A549 (cell line): ENCODE data around the gene ZNF219. TPM values are rescaled to one million over a fixed set of nuclear protein-coding genes. Genes with fewer than 3 reads are reported as not detected.
A peak's percentile ranks its signal among the peaks of the same experiment; 100 is the strongest.

Experiments used
- ATAC-seq, 2 experiments: fragments of 200-7000 bp in 1 of 2; fragments of >200 bp in 1 of 2; cut with Nextera tagmentation in 1 of 2; cut with Tn5 transposase in 1 of 2; 3 replicates each; pipeline versions ENCODE4 v1.8.0 to v1.9.1; 2018 to 2020; ENCODE audit warnings: mild to moderate bottlenecking in 1 of 2, moderate library complexity in 1 of 2
- CTCF ChIA-PET: fragments of 300-600 bp; sonication (Branson Sonifier 250); formaldehyde crosslinking; extraction: SDS; loops from one replicate; lab custom pipeline; 2021; ENCODE audit warnings: antibody characterized with exemption, inconsistent platforms; lab: Yijun Ruan, JAX
- POLR2A ChIA-PET: fragments of 350-600 bp; formaldehyde crosslinking; extraction: SDS; loops from one replicate; lab custom pipeline; 2021; ENCODE audit warnings: antibody characterized with exemption, inconsistent platforms; lab: Yijun Ruan, JAX
- DNase-seq, 2 experiments: peaks; one replicate each; pipeline versions ENCODE4 v3.0.0 to v3.0.0-alpha.2; 2011 to 2016; ENCODE audit warnings: low read depth in 1 of 2, low spot score in 1 of 2
- FAIRE-seq: peaks from 2 replicates; lab custom pipeline; 2011; peaks lifted over from hg19 to GRCh38; lab: Jason Lieb, UNC
- H3K27ac ChIP-seq, 2 experiments: fragments of >200 bp; sonication (Bioruptor Twin); formaldehyde crosslinking; 3 replicates each; pipeline ENCODE4 v1.5.1; 2016 to 2017
- H3K4me1 ChIP-seq: fragments of >200 bp; sonication (Bioruptor Twin); formaldehyde crosslinking; 3 replicates; pipeline ENCODE4 v1.6.1; 2016
- H3K4me2 ChIP-seq: fragments of >200 bp; sonication (Bioruptor Twin); formaldehyde crosslinking; 3 replicates; pipeline ENCODE4 v1.6.1; 2016
- H3K4me3 ChIP-seq: fragments of >200 bp; sonication (Bioruptor Twin); formaldehyde crosslinking; 3 replicates; pipeline ENCODE4 v1.5.1; 2016
- H3K9me3 ChIP-seq: fragments of >200 bp; sonication (Bioruptor Twin); formaldehyde crosslinking; 3 replicates; pipeline ENCODE4 v1.6.1; 2016
- ATOH8 ChIP-seq: fragments of 250-450 bp; sonication (Bioruptor Pico); IDR thresholded peaks from 2 replicates; pipeline ENCODE4 v1.5.0; 2020; ENCODE audit warnings: low read depth, mild to moderate bottlenecking, moderate library complexity
- BHLHE40 ChIP-seq: IDR thresholded peaks from 2 replicates; pipeline ENCODE4 v1.6.1; 2012; ENCODE audit warnings: low read depth, low read length, inconsistent platforms
- CBX2 ChIP-seq: fragments of 200-600 bp; sonication (generic); IDR thresholded peaks from 2 replicates; pipeline ENCODE4 v1.6.1; 2016; ENCODE audit warnings: low read depth, mild to moderate bottlenecking, borderline replicate concordance
- CBX8 ChIP-seq: fragments of 200-600 bp; sonication (generic); IDR thresholded peaks from 2 replicates; pipeline ENCODE4 v1.6.1; 2016
- CEBPB ChIP-seq, 2 experiments: fragments of >200 bp in 1 of 2; sonication (Bioruptor Twin) in 1 of 2; formaldehyde crosslinking in 1 of 2; IDR thresholded peaks; 2 replicates each; pipeline ENCODE4 v1.6.1; 2012 to 2016
- CTCF ChIP-seq: fragments of >200 bp; sonication (Bioruptor Twin); formaldehyde crosslinking; IDR thresholded peaks from 3 replicates; pipeline ENCODE4 v1.5.1; 2016
- E2F6 ChIP-seq: IDR thresholded peaks from 2 replicates; pipeline ENCODE4 v1.6.1; 2012; ENCODE audit warnings: low read depth, borderline replicate concordance
- EHMT2 ChIP-seq: fragments of 200-600 bp; sonication (generic); IDR thresholded peaks from 2 replicates; pipeline ENCODE4 v1.6.1; 2016; ENCODE audit warnings: antibody characterized with exemption, low read depth, mild to moderate bottlenecking, moderate library complexity
- EP300 ChIP-seq, 2 experiments: fragments of >200 bp; sonication (Bioruptor Twin); formaldehyde crosslinking; IDR thresholded peaks; 2 replicates in 1 of 2; 3 replicates in 1 of 2; pipeline ENCODE4 v1.6.1; 2016 to 2017
- ESRRA ChIP-seq: fragments of 150-350 bp; IDR thresholded peaks from 2 replicates; pipeline ENCODE4 v1.6.1; 2014; ENCODE audit warnings: mild to moderate bottlenecking, low read length, borderline replicate concordance
- GATA3 ChIP-seq: IDR thresholded peaks from 2 replicates; pipeline ENCODE4 v1.6.1; 2012; ENCODE audit warnings: borderline replicate concordance
- HEYL ChIP-seq: fragments of 250-450 bp; sonication (Bioruptor Pico); IDR thresholded peaks from 2 replicates; pipeline ENCODE4 v1.8.0; 2021; ENCODE audit warnings: mild to moderate bottlenecking, moderate library complexity
- HOXB13 ChIP-seq: fragments of 250-450 bp; sonication (Bioruptor Pico); IDR thresholded peaks from 2 replicates; pipeline ENCODE4 v1.5.0; 2020; ENCODE audit warnings: low read depth, mild to moderate bottlenecking, moderate library complexity
- JUN ChIP-seq, 2 experiments: fragments of >200 bp; sonication (Bioruptor Twin); formaldehyde crosslinking; IDR thresholded peaks; 2 replicates in 1 of 2; 3 replicates in 1 of 2; pipeline ENCODE4 v1.6.1; 2016 to 2017
- JUNB ChIP-seq: fragments of >200 bp; sonication (Bioruptor Twin); formaldehyde crosslinking; IDR thresholded peaks from 2 replicates; pipeline ENCODE4 v1.6.1; 2016
- KDM1A ChIP-seq: fragments of 200-600 bp; sonication (generic); IDR thresholded peaks from 2 replicates; pipeline ENCODE4 v1.6.1; 2016; ENCODE audit warnings: low read depth, mild to moderate bottlenecking
- MAFK ChIP-seq: fragments of 450-650 bp; IDR thresholded peaks from 2 replicates; pipeline ENCODE4 v1.6.1; 2014; ENCODE audit not compliant: partially characterized antibody
- MYC ChIP-seq: IDR thresholded peaks from 2 replicates; pipeline ENCODE4 v1.6.1; 2012; ENCODE audit warnings: mild to moderate bottlenecking, inconsistent platforms, low read length, improper control_type of control experiment, borderline replicate concordance
- NFE2L2 ChIP-seq: fragments of 150-350 bp; conservative IDR thresholded peaks from 2 replicates; pipeline ENCODE4 v1.6.1; 2014; ENCODE audit warnings: low read length
- NPAS2 ChIP-seq: fragments of 250-450 bp; sonication (Bioruptor Pico); IDR thresholded peaks from 2 replicates; pipeline ENCODE4 v1.8.0; 2022; ENCODE audit warnings: mild to moderate bottlenecking, moderate library complexity, borderline replicate concordance
- POLR2A ChIP-seq: IDR thresholded peaks from 2 replicates; pipeline ENCODE4 v1.6.1; 2012; ENCODE audit warnings: mild to moderate bottlenecking, low read length
- POLR2AphosphoS2 ChIP-seq: conservative IDR thresholded peaks from 2 replicates; pipeline ENCODE4 v1.6.1; 2012; ENCODE audit warnings: low read length, improper control_type of control experiment, inconsistent platforms
- RARB ChIP-seq: fragments of 250-450 bp; sonication (Bioruptor Pico); IDR thresholded peaks from 2 replicates; pipeline ENCODE4 v1.8.0; 2021; ENCODE audit warnings: mild to moderate bottlenecking, moderate library complexity
- RFX5 ChIP-seq: fragments of 450-650 bp; IDR thresholded peaks from 2 replicates; pipeline ENCODE4 v1.7.1; 2014; ENCODE audit warnings: antibody characterized with exemption, mild to moderate bottlenecking, moderate library complexity
- SMC3 ChIP-seq: fragments of >200 bp; sonication (Bioruptor Twin); formaldehyde crosslinking; IDR thresholded peaks from 3 replicates; pipeline ENCODE4 v1.6.1; 2018; ENCODE audit warnings: inconsistent platforms
- SREBF2 ChIP-seq: fragments of 450-650 bp; IDR thresholded peaks from 2 replicates; pipeline ENCODE4 v1.6.1; 2014; ENCODE audit warnings: mild to moderate bottlenecking, moderate library complexity
- ZFP36 ChIP-seq: fragments of 450-650 bp; IDR thresholded peaks from 2 replicates; pipeline ENCODE4 v1.6.1; 2014; ENCODE audit warnings: borderline replicate concordance; ENCODE audit not compliant: partially characterized antibody
- ZNF302 ChIP-seq: fragments of 250-450 bp; sonication (Bioruptor Pico); IDR thresholded peaks from 2 replicates; pipeline ENCODE4 v1.9.0; 2021; ENCODE audit warnings: inconsistent platforms, mild to moderate bottlenecking, moderate library complexity
- ZSCAN20 ChIP-seq: fragments of 250-450 bp; sonication (Bioruptor Pico); IDR thresholded peaks from 2 replicates; pipeline ENCODE4 v1.8.0; 2022; ENCODE audit warnings: mild to moderate bottlenecking, moderate library complexity
- WGBS: methylation state at CpG from one replicate; pipeline ENCODE4 v1.1.6; 2017; ENCODE audit errors: missing lambda C conversion rate; 5-methylcytosine and 5-hydroxymethylcytosine counted together
- polyA minus RNA-seq: library from RNA; depleted of rRNA, polyadenylated mRNA; stranded (reverse); fragments of >200 nt; gene quantifications from 2 replicates; pipeline ENCODE4 v1.2.3, GENCODE V29; 2011; rRNA and poly(A)+ RNA removed
- polyA plus RNA-seq, 4 experiments: library from polyadenylated mRNA; depleted of rRNA in 3 of 4; stranded (reverse); fragments of >200 nt; fragmentation: RNase III in 1 of 4; extraction: RNeasy Plus Mini Kit Qiagen cat#74134 plus additional on column Dnase treatment in 1 of 4; gene quantifications; 2 replicates in 3 of 4; 3 replicates in 1 of 4; pipeline ENCODE4 v1.2.3, GENCODE V29; 2011 to 2017
- TF ChIP-seq, protein P1 (sequence below): IDR thresholded peaks from 2 replicates; pipeline ENCODE4 v1.6.1; 2012
- TF ChIP-seq, protein P2 (sequence below): fragments of 250-450 bp; sonication (Bioruptor Pico); IDR thresholded peaks from 2 replicates; pipeline ENCODE4 v1.5.0; 2021; ENCODE audit warnings: mild to moderate bottlenecking, moderate library complexity, borderline replicate concordance
- TF ChIP-seq, protein P3 (sequence below): fragments of 450-650 bp; IDR thresholded peaks from 2 replicates; pipeline ENCODE4 v1.6.1; 2014; ENCODE audit warnings: antibody characterized with exemption

ZNF219 gene
- polyA plus RNA-seq (2011; rRNA removed) (17.3 and 18.5 TPM in 2 replicates), polyA plus RNA-seq (2017; fragmentation: RNase III; extraction: RNeasy Plus Mini Kit Qiagen cat#74134 plus additional on column Dnase treatment) (21.5 to 31.0 TPM (median 29.8 TPM) in 3 replicates), polyA minus RNA-seq (14.0 and 17.0 TPM in 2 replicates)
- polyA plus RNA-seq (2012; cell fraction: cytosol; rRNA removed), result 27.7 and 44.4 TPM in 2 replicates
- 69.3 and 96.5 TPM in 2 replicates for polyA plus RNA-seq (2012; cell fraction: nucleus; rRNA removed)

DNA sequence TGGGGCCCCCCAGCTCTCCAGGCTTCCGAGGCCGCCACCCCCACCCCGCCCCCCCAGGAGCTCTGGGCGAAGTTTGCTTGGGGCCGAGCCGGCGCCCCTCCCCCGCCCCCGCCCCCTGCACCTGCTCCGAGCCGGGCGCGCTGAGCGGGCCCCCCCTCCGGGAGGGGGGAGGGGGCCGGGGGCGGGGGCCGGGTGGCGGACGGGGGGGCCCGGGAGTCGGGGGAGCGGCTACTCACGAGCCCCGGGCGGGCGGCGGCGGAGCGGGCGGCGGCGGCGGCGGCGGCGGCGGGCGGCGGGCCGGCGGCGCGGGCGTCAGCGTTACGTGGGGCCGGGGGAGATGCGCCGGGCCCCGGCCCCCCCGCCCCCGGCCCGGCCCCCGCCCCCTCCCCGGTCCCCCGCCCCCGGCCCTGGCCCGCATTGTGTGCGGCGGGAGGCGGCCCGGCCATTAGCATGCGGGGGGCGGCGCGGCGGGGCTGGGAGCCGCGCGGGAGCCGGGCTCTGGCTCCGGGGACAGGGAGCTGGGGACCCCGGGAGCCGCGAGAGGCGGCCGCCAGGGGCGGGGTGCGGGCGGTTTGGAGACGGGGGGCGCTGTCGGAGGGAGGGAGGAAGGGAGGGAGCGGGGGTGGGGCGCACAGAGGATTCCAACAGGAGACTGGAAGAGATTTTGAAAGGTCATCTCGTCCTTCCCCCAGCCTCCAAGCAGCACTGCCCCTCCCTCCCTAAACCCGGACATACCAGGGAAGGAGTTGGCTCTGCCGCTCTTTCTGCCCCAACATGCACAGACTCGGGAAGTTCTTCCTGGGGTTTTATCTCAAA lies at the start of gene ZNF219:
Gene ZNF219 (minus strand): TSS at position 580 of the 816 bp plus-strand sequence. CDS start 5,064 bp downstream, outside the sequence.
- WGBS, result 0% methylated on average over 4 of the region's 90 CpGs
- Histone ChIP-seq H3K4me3 (peak within 1 kb of the TSS; percentile 62), H3K27ac (peak within 1 kb of the TSS; percentile 83 to 99), H3K9me3 (no peaks in the 10 kb centered on the region), H3K4me2 (peak within 1 kb of the TSS; percentile 94), H3K4me1 (peaks cover 70% of the 10 kb centered on the region)
- ChIA-PET CTCF (interaction anchor here (1.5 to 13.7 kb wide), 4 partner anchors 10 to 84 kb away, joined by 7 to 369 read pairs (median 203); partner anchors contain the start of gene ARHGEF40), POLR2A (interaction anchor here (0.6 to 2.8 kb wide), 2 partner anchors 27 to 30 kb away, joined by 4 to 9 read pairs; no protein-coding TSS in a partner anchor)
- peak; percentile 47 to 49 for ATAC-seq
- TF ChIP-seq JUNB, result no peak
- TF ChIP-seq RFX5, result no peak
- TF ChIP-seq BHLHE40, result no peak
- no peak for TF ChIP-seq SMC3
- TF ChIP-seq CEBPB (IDR thresholded peaks at IDR 0.05), result no peak
- TF ChIP-seq E2F6, result no peak
- TF ChIP-seq KDM1A, result no peak
- TF ChIP-seq MYC, result no peak
- TF ChIP-seq JUN (IDR thresholded peaks at IDR 0.05), result peak; percentile 33 to 58; a peak in 1 of 5 replicates
- TF ChIP-seq ATOH8 (CRISPR knock-in tag), result no peak
- no peak for TF ChIP-seq CBX8
- no peak for TF ChIP-seq NPAS2 (CRISPR knock-in tag)
- no peak for TF ChIP-seq HOXB13 (CRISPR knock-in tag)
- TF ChIP-seq ZSCAN20 (CRISPR knock-in tag), result no peak
- TF ChIP-seq MAFK, result no peak
- no peak for TF ChIP-seq EP300 (IDR thresholded peaks at IDR 0.05)
- TF ChIP-seq HEYL, result no peak
- TF ChIP-seq, protein P1, sequence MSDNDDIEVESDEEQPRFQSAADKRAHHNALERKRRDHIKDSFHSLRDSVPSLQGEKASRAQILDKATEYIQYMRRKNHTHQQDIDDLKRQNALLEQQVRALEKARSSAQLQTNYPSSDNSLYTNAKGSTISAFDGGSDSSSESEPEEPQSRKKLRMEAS, result peak; percentile 42
- TF ChIP-seq RARB (CRISPR knock-in tag), result no peak
- peak; percentile 65 for TF ChIP-seq POLR2A
- no peak for TF ChIP-seq ESRRA
- no peak for TF ChIP-seq GATA3
- TF ChIP-seq EHMT2, result no peak
- TF ChIP-seq, protein P2, sequence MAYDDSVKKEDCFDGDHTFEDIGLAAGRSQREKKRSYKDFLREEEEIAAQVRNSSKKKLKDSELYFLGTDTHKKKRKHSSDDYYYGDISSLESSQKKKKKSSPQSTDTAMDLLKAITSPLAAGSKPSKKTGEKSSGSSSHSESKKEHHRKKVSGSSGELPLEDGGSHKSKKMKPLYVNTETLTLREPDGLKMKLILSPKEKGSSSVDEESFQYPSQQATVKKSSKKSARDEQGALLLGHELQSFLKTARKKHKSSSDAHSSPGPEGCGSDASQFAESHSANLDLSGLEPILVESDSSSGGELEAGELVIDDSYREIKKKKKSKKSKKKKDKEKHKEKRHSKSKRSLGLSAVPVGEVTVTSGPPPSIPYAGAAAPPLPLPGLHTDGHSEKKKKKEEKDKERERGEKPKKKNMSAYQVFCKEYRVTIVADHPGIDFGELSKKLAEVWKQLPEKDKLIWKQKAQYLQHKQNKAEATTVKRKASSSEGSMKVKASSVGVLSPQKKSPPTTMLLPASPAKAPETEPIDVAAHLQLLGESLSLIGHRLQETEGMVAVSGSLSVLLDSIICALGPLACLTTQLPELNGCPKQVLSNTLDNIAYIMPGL (CRISPR knock-in tag), result no peak
- peak; percentile 57 to 73 for DNase-seq
- FAIRE-seq, result no peak

GRCh38 chr14:21145437-21145836 lies 47.0 kb upstream of the ZNF219 start:
- no peak overlapping the region for H3K4me2 ChIP-seq
- TF ChIP-seq, protein P3, sequence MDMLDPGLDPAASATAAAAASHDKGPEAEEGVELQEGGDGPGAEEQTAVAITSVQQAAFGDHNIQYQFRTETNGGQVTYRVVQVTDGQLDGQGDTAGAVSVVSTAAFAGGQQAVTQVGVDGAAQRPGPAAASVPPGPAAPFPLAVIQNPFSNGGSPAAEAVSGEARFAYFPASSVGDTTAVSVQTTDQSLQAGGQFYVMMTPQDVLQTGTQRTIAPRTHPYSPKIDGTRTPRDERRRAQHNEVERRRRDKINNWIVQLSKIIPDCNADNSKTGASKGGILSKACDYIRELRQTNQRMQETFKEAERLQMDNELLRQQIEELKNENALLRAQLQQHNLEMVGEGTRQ, result no peak
- no peak for TF ChIP-seq CBX2
- TF ChIP-seq CTCF, result no peak
- no peak for TF ChIP-seq ZNF302 (CRISPR knock-in tag)
- no peak for TF ChIP-seq SREBF2
- TF ChIP-seq NPAS2 (CRISPR knock-in tag), result no peak
- no peak for TF ChIP-seq ZFP36
- TF ChIP-seq EHMT2, result no peak
- no peak for TF ChIP-seq NFE2L2
- no peak for TF ChIP-seq POLR2AphosphoS2
- H3K9me3 ChIP-seq, result peaks cover 19% of the 10 kb centered on the region
- H3K4me1 ChIP-seq, result no peaks in the 10 kb centered on the region
- DNase-seq (no peak), ATAC-seq (no peak), FAIRE-seq (peak; percentile 61)
- H3K4me3 ChIP-seq, result no peak overlapping the region
- ChIA-PET POLR2A (no interaction called here), CTCF (interaction anchor here (0.7 kb wide), 1 partner anchor 9 kb away, joined by 3 read pairs; no protein-coding TSS in a partner anchor)
- no peak overlapping the region for H3K27ac ChIP-seq
